ENCODE results near the gene ALDOC.

The ALDOC gene

DNA sequence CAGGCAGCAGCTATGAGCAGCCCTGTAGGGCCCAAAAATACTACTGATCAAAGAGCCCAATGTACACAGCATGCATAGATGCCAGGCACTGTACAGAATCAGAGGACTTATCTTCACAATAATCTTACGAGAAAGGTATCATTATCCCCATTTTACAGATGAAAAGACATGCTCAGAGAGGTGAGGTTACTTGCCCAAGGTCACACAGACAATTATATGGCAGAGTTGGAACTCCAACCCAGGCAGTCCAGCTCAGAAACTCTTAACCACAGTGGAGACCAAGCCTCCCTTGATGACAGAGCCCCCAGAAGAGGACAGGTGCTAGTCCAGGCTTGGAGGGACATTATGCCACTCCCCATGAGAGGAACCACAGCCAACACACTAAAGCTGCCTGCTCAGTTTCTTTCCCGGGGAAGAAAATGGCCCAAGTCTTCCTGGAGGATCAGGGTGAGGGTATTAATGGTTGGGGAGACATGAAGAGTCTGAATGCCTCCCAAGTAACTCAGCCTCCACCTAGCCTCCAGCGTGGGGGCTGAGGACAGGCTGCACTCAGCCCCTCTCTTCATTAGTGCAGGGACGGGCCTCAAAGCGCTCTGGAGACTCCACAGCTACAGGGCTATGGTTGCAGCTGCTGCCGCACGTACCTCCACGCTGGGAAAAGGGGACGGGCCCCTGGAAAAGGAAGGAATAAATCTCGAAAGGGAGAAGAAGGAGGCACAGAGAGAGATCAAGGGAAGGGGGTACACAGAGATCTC lies 25.1 kb downstream of the ALDOC start:
- DNase-seq = no peak

- no peak for DNase-seq
Observed at GRCh38 chr17:28550858-28551257, 25.8 kb downstream of the ALDOC start.

GRCh38 chr17:28549236-28550132 lies 27.2 kb downstream of the ALDOC start:
- peak; percentile 30 to 35 for DNase-seq

GRCh38 chr17:28548417-28549130 lies 28.1 kb downstream of the ALDOC start:
- DNase-seq = no peak

- peak; percentile 85 to 90 for DNase-seq
Observed at GRCh38 chr17:28547623-28548416, 28.9 kb downstream of the ALDOC start.

DNA sequence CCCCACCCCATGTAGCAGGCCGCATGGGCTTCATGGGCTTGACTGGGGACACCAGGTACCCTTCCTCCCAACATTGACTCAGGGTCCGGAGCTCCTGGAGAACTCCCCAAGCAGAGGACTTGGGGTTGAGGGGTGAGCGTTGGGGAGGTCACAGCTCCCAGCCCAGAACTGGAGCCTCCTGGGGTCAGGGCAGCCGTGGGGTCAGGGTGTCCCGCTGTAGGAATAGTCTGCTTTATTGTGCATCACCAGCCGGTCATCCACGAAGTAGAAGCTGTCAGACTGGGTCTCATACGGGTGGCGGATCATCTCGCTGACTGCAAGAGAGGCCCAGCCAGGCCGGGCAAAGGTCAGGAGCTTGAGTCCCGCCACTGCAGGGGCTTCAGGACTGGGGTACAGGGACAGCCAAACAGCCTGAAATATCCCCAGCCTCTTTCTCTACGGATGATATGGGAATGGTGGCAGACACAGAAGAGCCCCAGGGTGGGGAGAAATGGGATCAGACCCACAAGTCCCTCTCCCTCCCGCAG lies 29.5 kb downstream of the ALDOC start:
- no peak for DNase-seq

DNA sequence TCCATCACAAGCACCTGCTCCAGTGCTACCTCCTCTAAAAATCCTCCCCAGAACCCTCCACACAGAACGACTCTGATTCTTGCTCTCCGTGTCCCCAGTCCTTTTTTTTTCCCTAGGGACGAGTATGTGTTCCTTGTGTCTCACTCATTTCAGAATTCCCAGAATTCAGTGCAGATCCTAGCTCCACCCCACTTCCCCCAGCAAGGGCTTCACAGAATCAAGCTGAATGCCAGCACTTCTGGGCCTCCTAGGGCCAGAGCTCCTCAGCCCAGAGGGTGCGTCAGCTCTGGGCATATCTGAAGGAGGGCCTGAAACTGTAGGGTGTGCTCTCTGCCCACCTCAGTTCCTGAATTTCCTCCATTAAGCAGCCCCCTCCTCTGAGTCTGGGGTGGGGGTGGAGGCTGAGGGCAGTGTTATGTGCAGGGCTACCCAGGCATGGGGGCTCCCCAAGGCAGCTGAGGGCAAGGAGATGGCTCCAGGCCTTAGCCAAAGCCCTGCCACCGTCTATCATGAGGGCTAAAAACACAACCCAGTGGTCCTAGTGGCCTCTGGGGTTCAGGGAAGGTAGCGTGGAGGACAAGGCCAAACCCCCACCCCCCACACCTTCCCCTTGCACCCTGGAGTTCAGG lies 30.8 kb downstream of the ALDOC start:
- DNase-seq = no peak

GRCh38 chr17:28545141-28545503 lies 31.6 kb downstream of the ALDOC start:
- no peak for DNase-seq

- no peak for DNase-seq
Observed at GRCh38 chr17:28544402-28545140, 32.1 kb downstream of the ALDOC start.

DNA sequence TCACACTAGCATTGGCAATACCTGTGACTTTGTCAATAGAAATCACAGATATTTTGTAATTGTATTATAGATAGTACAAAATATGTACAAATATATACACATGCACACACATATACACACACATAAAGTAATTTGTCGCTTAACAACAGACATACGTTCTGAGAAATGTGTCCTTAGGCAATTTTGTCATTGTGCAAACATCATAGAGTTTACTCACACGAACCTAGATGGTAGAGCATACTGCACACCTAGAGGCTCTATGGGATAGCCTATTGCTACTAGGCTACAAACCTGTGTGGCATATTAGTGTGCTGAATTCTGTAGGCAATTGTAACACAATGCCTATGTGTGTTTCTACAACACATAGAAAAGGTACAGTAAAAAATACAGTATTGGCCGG lies 35.3 kb downstream of the ALDOC start:
- DNase-seq = no peak

DNA sequence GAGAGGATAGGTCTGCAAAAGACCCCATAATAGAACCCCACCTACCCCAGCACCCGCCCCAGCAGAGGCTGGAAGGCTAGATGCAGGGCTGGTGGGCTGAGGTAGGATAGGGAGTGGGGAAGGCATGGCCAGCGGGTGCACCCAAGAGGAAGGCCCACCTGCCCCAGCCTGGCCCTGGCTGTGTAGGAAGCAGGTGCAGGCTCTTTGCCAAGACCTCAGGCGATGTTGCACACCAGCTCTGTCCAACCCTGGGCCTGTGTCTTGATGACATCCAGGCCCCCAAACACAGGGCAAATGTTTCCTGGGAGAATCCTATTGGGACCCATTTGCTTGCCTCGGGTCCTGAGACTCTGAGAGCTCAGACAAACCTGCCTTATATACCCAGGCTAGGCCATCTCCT lies 36.5 kb downstream of the ALDOC start:
- DNase-seq = no peak

DNA sequence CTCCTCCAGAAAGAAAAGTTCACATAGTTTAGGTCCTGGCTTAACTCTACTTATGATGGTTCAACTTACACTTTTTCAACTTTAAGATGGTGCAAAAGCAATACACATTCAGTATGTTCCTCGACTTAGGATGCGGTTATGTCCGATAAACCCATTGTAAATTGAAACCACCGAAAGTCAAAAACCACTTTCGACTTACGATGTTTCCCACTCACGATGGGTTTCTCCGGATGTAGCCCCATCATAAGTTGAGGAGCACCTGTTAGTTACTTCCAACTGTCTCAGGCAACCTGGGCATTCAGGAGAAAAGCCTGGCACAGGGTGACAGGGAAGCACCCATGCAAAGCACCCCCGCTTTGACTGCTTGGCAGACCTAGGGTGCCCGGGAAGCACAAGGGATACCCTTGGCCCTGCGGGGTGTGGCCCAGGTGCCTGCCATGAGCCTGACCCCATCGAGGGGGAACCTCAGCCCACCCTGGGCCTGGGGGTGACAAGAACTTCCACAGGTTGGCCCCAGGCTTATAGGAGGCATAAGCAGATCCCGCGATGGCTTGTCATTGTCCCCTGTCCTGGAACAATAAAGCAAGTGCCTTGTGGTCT lies 38.3 kb downstream of the ALDOC start:
- DNase-seq = no peak

- no peak for DNase-seq
Observed at GRCh38 chr17:28537219-28537610, 39.5 kb downstream of the ALDOC start.

GRCh38 chr17:28536532-28537218 lies 40.0 kb downstream of the ALDOC start:
- no peak for DNase-seq

GRCh38 chr17:28534740-28535375 lies 41.8 kb downstream of the ALDOC start:
- DNase-seq = no peak

GRCh38 chr17:28533091-28533807 lies 43.4 kb downstream of the ALDOC start:
- no peak for DNase-seq

GRCh38 chr17:28532050-28532960 lies 44.4 kb downstream of the ALDOC start:
- no peak for DNase-seq

GRCh38 chr17:28530926-28531325 lies 45.8 kb downstream of the ALDOC start:
- no peak for DNase-seq
